Non-pigmented ciliary epithelial cell (primary cell): ENCODE measurements around the gene ABCA9.
A peak's percentile ranks its signal among the peaks of the same experiment; 100 is the strongest.

Experiments used
- DNase-seq: peaks from one replicate; pipeline ENCODE4 v3.0.0-alpha.2; 2010; ENCODE audit warnings: low read depth

Gene ABCA9

DNA sequence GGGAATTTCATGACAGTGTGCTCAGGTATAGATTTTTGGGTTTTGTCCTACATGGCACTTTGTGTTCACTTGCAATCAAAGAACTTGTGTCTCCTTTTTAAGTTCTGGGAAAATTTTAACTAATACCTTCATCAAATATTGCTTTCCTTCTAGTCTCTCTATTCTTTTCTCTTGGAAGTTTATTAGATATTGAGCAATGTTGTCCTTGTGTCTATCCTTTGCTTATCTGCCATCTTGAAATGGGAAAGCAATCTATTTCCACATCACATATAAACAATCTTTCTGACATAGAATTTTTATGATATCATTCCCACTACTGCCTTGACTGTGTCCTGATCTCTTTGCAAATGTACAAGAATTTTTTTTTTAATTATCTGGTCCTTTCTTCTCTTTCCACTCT lies 4.4 kb upstream of the ABCA9 start:
- no peak for DNase-seq

GRCh38 chr17:69064476-69064875 lies 3.7 kb upstream of the ABCA9 start:
- DNase-seq: no peak

- no peak for DNase-seq
These were observed 3.3 kb upstream of the ABCA9 start for GRCh38 chr17:69064001-69064400.

DNA sequence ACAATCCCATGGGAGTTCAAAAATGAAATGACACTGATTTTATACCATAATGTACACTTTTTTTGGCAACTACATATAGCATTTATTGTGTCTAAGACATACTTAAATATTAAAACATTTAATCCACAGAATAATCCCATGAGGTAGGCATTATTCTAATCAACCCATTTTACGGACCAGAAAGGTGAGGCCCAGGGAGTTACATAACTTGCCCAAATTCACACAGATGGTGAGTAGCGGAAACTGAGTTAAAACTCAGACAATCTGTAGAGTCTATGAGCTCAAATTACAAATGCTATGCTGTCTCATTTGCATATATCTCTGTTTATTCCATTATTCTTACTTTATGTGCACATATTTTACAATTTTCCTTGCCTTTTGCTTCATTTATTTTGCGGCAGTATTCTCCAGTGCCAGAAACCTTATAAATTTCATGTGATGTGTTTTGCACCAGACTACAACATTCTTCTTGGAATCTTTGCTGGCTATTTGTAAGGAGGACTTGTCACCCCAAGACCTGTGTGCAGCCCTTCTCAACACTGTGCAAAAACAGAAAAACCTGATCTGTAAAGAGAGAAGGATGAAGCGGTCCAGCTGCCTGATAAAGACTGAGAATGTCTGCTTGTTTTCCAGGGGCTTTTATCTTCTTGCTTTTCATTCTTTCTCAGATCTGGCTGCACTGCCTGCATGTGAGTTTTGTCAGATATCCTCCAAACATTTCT lies 2.3 kb upstream of the ABCA9 start:
- DNase-seq: no peak

DNA sequence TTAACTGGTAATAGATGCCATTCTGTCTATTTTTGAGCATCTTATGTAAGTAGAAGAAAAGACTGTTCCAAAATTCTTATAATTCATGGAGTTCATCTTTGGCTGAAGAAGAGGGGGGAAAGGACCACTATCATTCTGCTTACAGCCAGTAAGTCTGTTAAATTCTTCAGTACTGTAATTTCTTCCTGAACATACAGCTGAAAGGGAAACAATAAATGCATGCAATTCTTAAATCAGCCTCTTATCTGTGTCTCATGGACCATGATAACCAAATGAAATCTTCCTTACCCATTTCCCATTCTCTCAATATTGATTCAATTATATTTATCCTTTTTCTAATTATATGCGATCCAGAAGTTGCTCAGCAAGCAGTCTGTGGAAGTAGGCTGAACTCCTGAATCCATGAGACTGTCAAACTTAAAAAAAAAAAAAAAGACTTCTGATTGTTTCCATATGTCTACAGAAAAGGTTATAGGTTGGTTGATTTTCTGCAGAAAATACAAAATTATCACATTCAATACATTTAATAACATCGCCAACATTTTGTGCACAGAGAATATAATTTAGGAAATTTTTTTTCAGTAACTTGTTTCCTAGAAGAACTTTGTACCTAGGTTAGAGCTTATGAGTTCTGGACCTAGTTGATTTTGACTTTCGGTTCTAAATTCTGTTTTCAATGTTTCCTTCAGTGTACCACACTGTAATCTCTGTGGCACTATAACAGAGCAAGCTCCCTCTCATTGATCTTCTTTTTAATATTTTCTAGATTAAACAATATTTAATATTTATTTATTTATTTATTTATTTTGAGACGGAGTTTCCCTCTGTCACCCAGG lies 1.2 kb upstream of the ABCA9 start:
- no peak for DNase-seq

DNA sequence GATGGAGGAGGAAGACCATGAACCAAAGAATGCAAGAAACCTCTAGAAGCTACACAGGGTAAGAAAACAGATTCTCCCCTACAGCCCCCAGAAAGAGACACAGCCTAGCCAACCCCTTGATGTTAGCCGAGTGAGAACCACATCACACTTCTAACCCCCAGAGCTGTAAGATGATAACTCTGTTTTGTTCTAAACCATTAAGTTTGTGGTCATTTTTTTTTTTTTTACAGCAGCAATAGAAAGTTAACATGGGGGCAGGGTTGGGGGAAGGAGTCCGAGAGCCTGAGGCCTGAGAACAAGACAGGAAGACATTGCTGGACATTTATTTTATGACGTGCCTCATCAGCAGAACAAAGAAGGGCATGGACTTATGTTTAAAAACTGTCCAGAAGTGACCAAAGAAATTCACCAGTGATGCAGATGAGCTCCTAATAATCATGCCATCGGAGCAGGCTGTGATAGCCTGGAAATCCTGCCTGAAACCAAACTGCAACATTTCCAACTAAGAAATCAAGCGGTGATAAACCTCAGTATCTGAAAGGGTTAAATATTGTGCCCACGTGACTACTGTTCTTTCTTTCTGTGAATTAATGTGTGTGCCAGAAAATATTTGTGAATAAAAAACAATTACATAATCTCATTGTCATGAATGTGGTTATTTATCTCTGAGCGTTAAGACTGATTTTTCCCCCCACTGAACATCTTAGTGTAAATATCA lies 1.1 kb downstream of the ABCA9 start:
- DNase-seq: no peak

GRCh38 chr17:69058165-69058564 lies 2.6 kb downstream of the ABCA9 start:
- DNase-seq: no peak

GRCh38 chr17:69057280-69057679 lies 3.4 kb downstream of the ABCA9 start:
- no peak for DNase-seq

DNA sequence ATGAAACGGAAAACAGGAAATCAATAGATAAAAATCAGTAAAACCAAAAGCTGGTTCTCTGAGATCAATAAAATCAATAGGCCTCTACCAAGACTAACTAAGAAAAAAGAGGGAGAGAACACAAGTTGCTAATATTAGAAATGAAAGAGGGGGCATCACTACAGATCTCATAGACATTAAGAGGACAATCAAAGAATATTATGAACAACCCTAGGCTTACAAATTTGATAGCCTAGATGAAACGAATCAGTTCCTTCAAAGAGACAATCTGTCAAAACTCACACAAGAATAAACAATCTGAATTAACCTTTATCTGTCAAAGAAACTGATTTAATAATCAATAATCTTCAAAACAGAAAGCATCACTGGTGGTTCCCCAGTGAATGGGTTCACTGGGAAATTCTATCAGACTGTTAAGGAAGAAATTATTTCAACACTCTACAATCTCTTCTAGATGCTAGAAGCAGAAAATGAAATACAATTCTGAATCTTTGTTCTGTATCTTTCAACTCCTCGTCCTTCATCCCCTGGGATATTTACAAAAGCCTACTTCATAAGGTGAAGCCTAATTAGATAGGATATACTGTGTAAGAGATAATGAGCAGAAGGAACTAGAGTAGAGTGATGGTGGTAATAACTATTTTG lies 4.4 kb downstream of the ABCA9 start:
- DNase-seq: no peak

- no peak for DNase-seq
These were observed 5.4 kb downstream of the ABCA9 start for GRCh38 chr17:69055334-69055733.

DNA sequence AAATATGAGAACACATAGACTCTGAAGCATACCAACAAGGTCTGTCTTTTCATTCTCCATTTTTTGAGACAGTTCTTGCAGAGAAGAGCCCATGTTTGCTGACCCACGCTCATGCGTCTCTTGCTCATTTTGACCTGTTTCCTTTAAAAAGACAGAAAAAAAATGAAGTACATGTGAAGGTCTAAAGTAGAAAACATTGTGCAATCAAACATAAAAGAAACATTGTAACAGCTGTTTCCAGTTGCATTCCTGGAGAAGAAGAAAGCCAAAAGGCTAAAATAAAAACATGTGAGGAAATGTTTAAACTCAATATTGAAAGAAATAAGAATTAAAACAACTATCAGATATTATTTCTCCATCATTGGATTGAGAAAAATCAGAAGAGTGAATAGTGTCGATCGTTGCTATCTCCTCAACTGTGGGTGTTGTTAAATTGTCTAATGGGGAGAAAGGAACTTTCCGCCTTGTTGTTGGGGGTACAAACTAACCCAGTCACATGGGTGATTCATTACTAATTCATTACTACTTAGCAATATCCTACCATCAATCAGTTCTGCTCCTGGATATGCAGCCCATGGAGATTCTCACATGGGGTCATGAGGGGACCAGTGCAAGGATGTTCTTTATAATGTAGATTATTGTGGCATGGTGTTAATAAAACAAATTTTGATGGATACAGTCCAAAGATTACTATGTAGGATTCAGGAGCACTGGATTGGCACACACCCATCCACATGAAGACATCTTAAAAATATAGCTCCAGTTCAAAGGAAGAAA lies 9.5 kb downstream of the ABCA9 start:
- DNase-seq: no peak

GRCh38 chr17:69048634-69049033 lies 12.1 kb downstream of the ABCA9 start:
- no peak for DNase-seq

DNA sequence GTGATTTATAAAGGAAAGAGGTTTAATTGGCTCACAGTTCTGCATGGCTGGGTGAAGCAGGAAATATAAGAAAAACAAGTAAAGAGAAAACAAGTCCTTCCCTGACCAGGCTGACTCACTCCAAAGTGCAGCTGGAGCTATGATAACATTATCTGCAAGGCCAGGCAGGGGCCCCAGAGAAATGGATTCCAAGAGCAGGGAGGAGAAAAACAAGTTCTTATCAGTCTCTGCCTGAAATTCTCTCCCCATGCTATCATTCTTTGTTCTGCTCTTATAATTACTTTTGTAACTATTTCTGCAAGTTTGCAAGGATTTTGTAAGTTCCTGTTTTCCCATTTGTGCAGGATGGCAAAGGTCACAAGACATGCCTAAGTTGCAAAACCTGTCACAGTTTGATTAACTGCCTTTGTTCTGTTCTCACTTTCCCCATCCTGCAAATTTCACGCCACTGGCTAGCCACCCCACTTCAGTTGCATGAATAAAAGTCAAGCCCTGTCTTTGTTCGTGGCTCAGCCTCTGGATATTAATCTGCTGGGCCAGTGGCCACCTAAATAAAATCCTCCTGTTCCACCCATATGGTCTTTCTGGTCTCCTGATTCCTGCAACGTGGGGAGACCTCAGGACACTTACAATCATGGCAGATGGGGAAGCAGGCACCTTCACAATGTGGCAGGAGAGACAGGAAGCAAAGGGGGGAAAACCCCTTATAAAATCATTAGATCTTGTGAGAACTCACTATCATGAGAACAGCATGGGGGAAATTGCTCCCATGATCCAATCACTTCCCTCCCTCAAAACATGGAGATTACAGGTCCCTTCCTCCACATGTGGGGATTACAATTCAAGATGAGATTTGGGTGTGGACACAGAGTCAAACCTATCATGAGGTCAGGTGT lies 13.1 kb downstream of the ABCA9 start:
- peak; percentile 77 for DNase-seq

DNA sequence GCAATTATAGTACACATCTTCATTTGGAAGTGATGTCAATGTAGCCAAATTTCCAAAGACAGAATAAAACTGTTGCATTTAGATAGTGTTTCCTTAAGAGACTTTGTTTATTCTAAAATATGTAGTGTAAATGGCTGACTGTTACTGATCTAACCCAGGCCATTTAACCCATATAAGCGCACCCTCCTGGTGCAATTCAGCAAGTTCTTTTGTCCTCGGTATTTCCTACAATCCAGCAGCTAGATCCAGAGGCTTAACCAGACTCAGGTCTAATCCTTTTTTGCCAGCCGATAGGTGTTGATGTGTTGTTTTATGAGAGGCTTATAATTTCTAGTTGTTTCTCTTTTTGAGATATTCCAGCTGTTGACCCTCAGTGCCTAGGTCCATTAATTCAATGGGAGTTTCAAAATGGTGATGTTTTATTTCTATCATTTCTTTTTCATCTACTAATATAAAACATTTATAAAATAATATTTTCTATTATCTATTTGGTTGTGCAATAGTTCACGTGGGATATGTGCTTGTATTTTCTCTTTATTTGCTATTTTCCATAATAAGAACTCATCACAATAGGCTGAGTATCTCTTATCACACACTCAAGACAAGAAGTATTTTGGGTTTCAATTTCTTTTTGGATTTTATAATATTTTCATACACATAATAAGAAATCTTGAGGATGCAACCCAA lies 14.5 kb downstream of the ABCA9 start:
- no peak for DNase-seq

DNA sequence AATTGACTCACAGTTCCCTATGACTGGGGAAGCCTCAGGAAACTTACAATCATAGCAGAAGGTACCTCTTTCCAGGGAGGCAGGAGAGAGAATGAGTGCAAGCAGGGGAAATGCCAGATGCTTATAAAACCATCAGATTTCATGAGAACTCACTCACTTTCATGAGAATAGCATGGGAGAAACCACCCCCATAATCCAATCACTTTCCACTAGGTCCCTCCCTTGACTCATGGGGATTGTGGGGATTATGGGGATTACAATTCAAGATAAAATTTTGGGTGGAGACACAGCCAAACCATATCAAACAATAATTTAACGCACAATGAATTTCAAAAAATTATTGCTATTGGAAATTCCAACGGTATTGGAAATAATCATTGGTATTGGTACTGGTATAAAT lies 15.1 kb downstream of the ABCA9 start:
- DNase-seq: no peak

- DNase-seq: no peak
These were observed 16.4 kb downstream of the ABCA9 start for GRCh38 chr17:69044371-69044770.

- no peak for DNase-seq
These were observed 17.5 kb downstream of the ABCA9 start for GRCh38 chr17:69043098-69043734.

DNA sequence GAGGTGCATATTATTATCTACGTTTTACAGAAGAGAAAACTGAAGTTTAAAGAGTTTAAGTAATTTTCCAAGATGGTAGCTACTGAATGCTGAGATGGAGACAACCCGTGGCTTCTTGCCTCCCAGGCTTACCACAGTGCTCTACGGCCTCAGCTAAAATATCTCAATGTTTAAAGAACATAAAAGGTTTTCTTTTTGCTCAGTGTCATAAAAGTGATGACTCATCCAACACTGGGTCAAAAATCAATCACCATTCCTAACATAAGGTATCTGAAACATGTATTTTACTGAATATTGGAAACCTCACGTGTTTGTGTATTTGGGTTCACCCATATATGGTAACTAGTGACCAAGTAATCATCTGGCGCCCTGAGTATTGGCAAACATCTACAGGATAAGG lies 18.4 kb downstream of the ABCA9 start:
- DNase-seq: no peak

DNA sequence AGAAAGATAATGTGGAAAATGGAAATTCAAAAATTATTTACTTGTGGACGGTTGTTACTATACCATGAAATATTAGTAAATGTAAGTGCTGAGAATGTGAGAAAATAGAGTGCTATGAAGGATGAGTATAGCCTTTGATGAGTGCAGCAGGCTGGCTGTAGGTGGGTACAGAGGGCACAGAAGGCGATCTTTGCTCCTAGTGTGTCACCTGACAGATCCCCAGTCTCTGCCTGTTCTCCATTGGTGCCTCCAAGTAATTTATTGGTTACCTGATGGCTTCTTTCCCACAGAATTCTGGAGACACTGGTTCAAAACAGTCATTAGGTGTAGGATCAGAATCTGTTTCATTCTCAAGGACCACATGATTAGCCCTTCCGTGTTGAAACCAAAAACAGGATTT lies 28.9 kb downstream of the ABCA9 start:
- DNase-seq: no peak

GRCh38 chr17:69030169-69030568 lies 30.6 kb downstream of the ABCA9 start:
- DNase-seq: no peak
